HepG2 (cell line): ENCODE data around the gene RAPGEF5. TPM values are rescaled to one million over a fixed set of nuclear protein-coding genes. Genes with fewer than 3 reads are reported as not detected.

Experiments used
- ATAC-seq: fragments of 200-7000 bp; cut with Tn5 transposase; 3 replicates; pipeline ENCODE4 v1.9.1; 2020; ENCODE audit warnings: mild to moderate bottlenecking, moderate library complexity
- BruUV-seq: library from RNA; stranded (reverse); fragments of 400-500 nt; replicated peaks from 2 replicates; lab custom pipeline; 2021; lab: Mats Ljungman, UMichigan
- CTCF ChIA-PET: fragments of 300-600 bp; formaldehyde crosslinking; extraction: SDS; loops from one replicate; lab custom pipeline; 2021; ENCODE audit warnings: low total read pairs, inconsistent platforms, low intra/inter-chr PET ratio; lab: Yijun Ruan, JAX
- POLR2A ChIA-PET: fragments of 350-600 bp; sonication (Branson Sonifier 250); formaldehyde crosslinking; loops from one replicate; lab custom pipeline; 2020; ENCODE audit warnings: antibody characterized with exemption, inconsistent platforms; lab: Yijun Ruan, JAX
- DNase-seq: peaks from one replicate; pipeline ENCODE4 v3.0.0-alpha.2; 2015; ENCODE audit warnings: low spot score
- FAIRE-seq: peaks from 3 replicates; lab custom pipeline; 2011; peaks lifted over from hg19 to GRCh38; lab: Jason Lieb, UNC
- H2AFZ ChIP-seq: one replicate; pipeline ENCODE4 v1.6.1; 2011; ENCODE audit warnings: low read length, inconsistent platforms
- H3K27ac ChIP-seq: fragments of 300-600 bp; 3 replicates; pipeline ENCODE4 v1.8.0; 2011; ENCODE audit warnings: mixed run types, mild to moderate bottlenecking, mixed read lengths, low read length, inconsistent platforms; ENCODE audit not compliant: insufficient read depth; ENCODE audit errors: extremely low read length
- H3K27me3 ChIP-seq, 2 experiments: fragments of 200-600 bp in 1 of 2; 2 replicates in 1 of 2; 3 replicates in 1 of 2; pipeline versions ENCODE4 v1.6.0 to v1.8.0; 2011; ENCODE audit warnings: low read length in 2 of 2, mild to moderate bottlenecking in 2 of 2, moderate library complexity in 2 of 2, inconsistent platforms in 1 of 2; ENCODE audit not compliant: insufficient read depth in 2 of 2, control insufficient read depth in 1 of 2
- H3K36me3 ChIP-seq, 2 experiments: fragments of 200-600 bp in 1 of 2; replicated peaks in 1 of 2; 2 replicates in 1 of 2; 3 replicates in 1 of 2; pipeline versions ENCODE4 v1.5.1 to v1.8.0; 2011; ENCODE audit warnings: low read length in 2 of 2, inconsistent platforms in 1 of 2; ENCODE audit not compliant: insufficient read depth in 2 of 2, control insufficient read depth in 1 of 2
- H3K4me1 ChIP-seq: 2 replicates; pipeline ENCODE4 v1.5.1; 2012; ENCODE audit warnings: low read length, inconsistent platforms; ENCODE audit not compliant: insufficient read depth
- H3K4me2 ChIP-seq: 2 replicates; pipeline ENCODE4 v1.6.0; 2011; ENCODE audit warnings: low read depth, low read length, inconsistent platforms
- H3K4me3 ChIP-seq, 3 experiments: fragments of 200-600 bp in 1 of 3; sonication (generic), shearing (Covaris generic) in 1 of 3; replicated peaks in 1 of 3; 2 replicates each; pipeline ENCODE4 v1.5.1; 2011 to 2016; ENCODE audit warnings: low read length in 3 of 3, inconsistent platforms in 2 of 3, low read depth in 2 of 3, mild to moderate bottlenecking in 2 of 3, control low read depth in 1 of 3, mixed read lengths in 1 of 3; ENCODE audit not compliant: insufficient read depth in 1 of 3
- H3K79me2 ChIP-seq: one replicate; pipeline ENCODE4 v1.6.1; 2011; ENCODE audit warnings: low read length, inconsistent platforms; ENCODE audit not compliant: insufficient read depth
- H3K9ac ChIP-seq: 2 replicates; pipeline ENCODE4 v1.6.0; 2011; ENCODE audit warnings: mild to moderate bottlenecking, low read depth, low read length, inconsistent platforms; ENCODE audit not compliant: insufficient read depth
- H3K9me3 ChIP-seq: 2 replicates; pipeline ENCODE4 v1.5.1; 2012; ENCODE audit warnings: mild to moderate bottlenecking, low read length
- H4K20me1 ChIP-seq: 2 replicates; pipeline ENCODE4 v1.6.0; 2011; ENCODE audit warnings: inconsistent platforms, mild to moderate bottlenecking, low read length, moderate library complexity; ENCODE audit not compliant: insufficient read depth
- CENPBD1 ChIP-seq: sonication (generic); formaldehyde crosslinking; IDR thresholded peaks from 2 replicates; pipeline ENCODE4 v1.8.0; 2022; ENCODE audit warnings: missing genetic modification reagents, low read depth, mild to moderate bottlenecking, borderline replicate concordance
- DPF2 ChIP-seq: sonication (generic); formaldehyde crosslinking; IDR thresholded peaks from 2 replicates; pipeline ENCODE4 v1.4.0; 2020; ENCODE audit warnings: mild to moderate bottlenecking, low read depth, missing genetic modification reagents, borderline replicate concordance
- HOXA5 ChIP-seq: sonication (generic); formaldehyde crosslinking; IDR thresholded peaks from 2 replicates; pipeline ENCODE4 v1.4.0; 2020; ENCODE audit warnings: missing genetic modification reagents
- KAT7 ChIP-seq: IDR thresholded peaks from 2 replicates; pipeline ENCODE4 v1.6.1; 2018; ENCODE audit warnings: borderline replicate concordance, missing compliant biosample characterization
- MTA1 ChIP-seq: sonication (generic); formaldehyde crosslinking; IDR thresholded peaks from 2 replicates; pipeline ENCODE4 v1.4.0; 2020; ENCODE audit warnings: missing genetic modification reagents, mild to moderate bottlenecking, borderline replicate concordance
- TERF1 ChIP-seq: sonication (generic); formaldehyde crosslinking; IDR thresholded peaks from 2 replicates; pipeline ENCODE4 v1.8.0; 2022; ENCODE audit warnings: mild to moderate bottlenecking, missing genetic modification reagents, moderate library complexity
- ZNF138 ChIP-seq: sonication (generic); formaldehyde crosslinking; IDR thresholded peaks from 2 replicates; pipeline ENCODE4 v1.5.0; 2020; ENCODE audit warnings: mild to moderate bottlenecking, low read depth, missing genetic modification reagents
- ZNF274 ChIP-seq: sonication (generic); formaldehyde crosslinking; IDR thresholded peaks from 2 replicates; pipeline ENCODE4 v1.5.1; 2020; ENCODE audit warnings: mild to moderate bottlenecking, missing genetic modification reagents
- ZNF34 ChIP-seq: sonication (generic); formaldehyde crosslinking; IDR thresholded peaks from 2 replicates; pipeline ENCODE4 v1.4.0; 2020; ENCODE audit warnings: mild to moderate bottlenecking, missing genetic modification reagents, borderline replicate concordance
- WGBS: methylation state at CpG from one replicate; pipeline ENCODE4 v1.1.6; 2017; ENCODE audit warnings: low lambda C conversion rate; 5-methylcytosine and 5-hydroxymethylcytosine counted together
- in situ Hi-C: cut with HindIII; loops from 2 replicates; pipeline ENCODE4 v1.10.0; 2017; ENCODE audit warnings: low pct_unique_long_range_greater_than_20kb; ENCODE audit not compliant: extremely low pct_ligation_motif_present
- intact Hi-C: fragments of 100-400 bp; cut with micrococcal nuclease; formaldehyde crosslinking; loops from one replicate; pipeline ENCODE4 v1.10.0; 2022; ENCODE audit not compliant: unreplicated experiment
- polyA plus RNA-seq, 8 experiments: library from polyadenylated mRNA; depleted of rRNA in 3 of 8; stranded (reverse) in 7 of 8; unstranded in 1 of 8; fragments of >200 nt; fragmentation: Illumina TruSeq in 4 of 8; extraction: Trizol in 4 of 8; gene quantifications; 2 replicates each; pipeline versions ENCODE4 v1.2.1 to v1.2.3, GENCODE V29; 2011 to 2016; ENCODE audit warnings: low read depth in 4 of 8, missing spikeins in 1 of 8, mixed read lengths in 1 of 8; ENCODE audit not compliant: insufficient read depth in 1 of 8
- total RNA-seq, 5 experiments: library from RNA; depleted of rRNA; stranded (reverse); fragments of >200 nt; fragmentation: Illumina TruSeq; extraction: Trizol; gene quantifications; 2 replicates each; pipeline ENCODE4 v1.2.3, GENCODE V29; 2016; ENCODE audit warnings: low read depth in 1 of 5
- TF ChIP-seq, protein P1 (sequence below): fragments of 450-650 bp; IDR thresholded peaks from 2 replicates; pipeline ENCODE4 v1.6.1; 2017
- TF ChIP-seq, protein P2 (sequence below): sonication (generic); formaldehyde crosslinking; IDR thresholded peaks from 2 replicates; pipeline ENCODE4 v1.4.0; 2020; ENCODE audit warnings: mild to moderate bottlenecking, missing genetic modification reagents, borderline replicate concordance

RAPGEF5 gene
- total and polyA plus RNA-seq, 2 of the 13 experiments (the other 11 are each of a cell fraction or from before 2014, with no cell fraction given): 17.1 to 23.4 TPM

DNA sequence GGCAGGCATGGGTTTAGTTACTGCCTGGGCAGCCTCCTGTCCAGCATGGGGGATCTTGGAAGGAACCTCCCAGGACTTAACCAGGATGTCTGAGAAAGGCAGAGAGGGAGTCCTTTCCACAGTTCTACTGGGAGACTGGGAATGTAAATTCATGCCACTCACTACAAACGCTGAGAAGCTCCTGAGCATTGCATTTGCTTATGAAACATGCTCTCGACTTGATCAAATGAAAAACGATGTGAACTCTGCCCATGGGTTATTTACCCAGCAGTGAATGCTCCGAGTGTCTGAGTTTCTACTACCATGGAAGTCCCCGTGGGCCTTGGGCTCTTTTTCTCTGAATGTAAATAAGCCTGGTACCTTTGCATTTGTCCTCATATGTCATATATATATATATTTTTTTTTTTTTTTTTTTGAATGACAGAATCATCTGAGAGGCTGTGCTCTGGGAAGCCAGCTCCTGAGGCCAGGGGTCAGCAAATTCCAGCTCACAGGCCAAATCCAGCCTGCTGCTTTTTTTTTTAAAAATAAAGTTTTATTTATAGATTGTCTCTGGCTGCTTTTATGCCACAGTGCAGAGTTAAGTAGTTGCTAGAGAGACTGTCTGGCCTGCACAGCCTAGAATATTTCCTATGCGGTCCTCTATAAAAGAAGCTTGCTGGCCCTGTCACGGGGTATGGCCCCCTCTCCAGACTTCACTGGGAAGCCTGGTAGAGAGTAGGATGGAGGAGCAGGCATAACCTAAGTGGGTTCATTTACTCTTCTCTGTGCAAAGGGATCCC, 21.4 kb upstream of the RAPGEF5 start:
- ChIA-PET CTCF (no interaction called here), POLR2A (interaction anchor here (0.6 to 4.5 kb wide), 6 partner anchors 17 to 373 kb away, joined by 3 to 26 read pairs (median 4); partner anchors contain the start of gene RAPGEF5)
- Histone ChIP-seq H2AFZ (peak overlapping the region; percentile 67), H3K4me2 (peak overlapping the region; percentile 82), H3K36me3 (no peaks in the 10 kb centered on the region), H3K9me3 (no peaks in the 10 kb centered on the region), H3K4me1 (peaks cover 57% of the 10 kb centered on the region), H4K20me1 (no peaks in the 10 kb centered on the region), H3K79me2 (no peaks in the 10 kb centered on the region), H3K4me3 (peak overlapping the region in 1 of 3 experiments; percentile 46; a peak in 2 of 6 replicates), H3K27me3 (no peaks in the 10 kb centered on the region), H3K9ac (peak overlapping the region; percentile 64), H3K27ac (peak overlapping the region; percentile 81)
- no TSS peak for BruUV-seq
- FAIRE-seq (peak; percentile 87), DNase-seq (peak; percentile 96), ATAC-seq (peak; percentile 99)
- in situ Hi-C loops: no loop called here
- intact Hi-C loops: loop anchor here (1.0 to 2.0 kb wide), 4 partner anchors 19 to 64 kb away; no protein-coding TSS in a partner anchor
- WGBS: 22% methylated on average over 7 of the region's 7 CpGs
- no peak for TF ChIP-seq TERF1
- TF ChIP-seq, protein P1, sequence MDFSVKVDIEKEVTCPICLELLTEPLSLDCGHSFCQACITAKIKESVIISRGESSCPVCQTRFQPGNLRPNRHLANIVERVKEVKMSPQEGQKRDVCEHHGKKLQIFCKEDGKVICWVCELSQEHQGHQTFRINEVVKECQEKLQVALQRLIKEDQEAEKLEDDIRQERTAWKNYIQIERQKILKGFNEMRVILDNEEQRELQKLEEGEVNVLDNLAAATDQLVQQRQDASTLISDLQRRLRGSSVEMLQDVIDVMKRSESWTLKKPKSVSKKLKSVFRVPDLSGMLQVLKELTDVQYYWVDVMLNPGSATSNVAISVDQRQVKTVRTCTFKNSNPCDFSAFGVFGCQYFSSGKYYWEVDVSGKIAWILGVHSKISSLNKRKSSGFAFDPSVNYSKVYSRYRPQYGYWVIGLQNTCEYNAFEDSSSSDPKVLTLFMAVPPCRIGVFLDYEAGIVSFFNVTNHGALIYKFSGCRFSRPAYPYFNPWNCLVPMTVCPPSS: no peak
- no peak for TF ChIP-seq MTA1
- no peak for TF ChIP-seq CENPBD1 (CRISPR knock-in tag)
- TF ChIP-seq KAT7 (CRISPR knock-in tag): no peak
- TF ChIP-seq ZNF274 (CRISPR knock-in tag): no peak
- TF ChIP-seq ZNF34: no peak
- TF ChIP-seq DPF2 (CRISPR knock-in tag): no peak
- TF ChIP-seq HOXA5 (CRISPR knock-in tag): 0 out of 2 replicates have a peak, but pooled peaks have one; percentile 62
- no peak for TF ChIP-seq ZNF138 (CRISPR knock-in tag)
- TF ChIP-seq, protein P2, sequence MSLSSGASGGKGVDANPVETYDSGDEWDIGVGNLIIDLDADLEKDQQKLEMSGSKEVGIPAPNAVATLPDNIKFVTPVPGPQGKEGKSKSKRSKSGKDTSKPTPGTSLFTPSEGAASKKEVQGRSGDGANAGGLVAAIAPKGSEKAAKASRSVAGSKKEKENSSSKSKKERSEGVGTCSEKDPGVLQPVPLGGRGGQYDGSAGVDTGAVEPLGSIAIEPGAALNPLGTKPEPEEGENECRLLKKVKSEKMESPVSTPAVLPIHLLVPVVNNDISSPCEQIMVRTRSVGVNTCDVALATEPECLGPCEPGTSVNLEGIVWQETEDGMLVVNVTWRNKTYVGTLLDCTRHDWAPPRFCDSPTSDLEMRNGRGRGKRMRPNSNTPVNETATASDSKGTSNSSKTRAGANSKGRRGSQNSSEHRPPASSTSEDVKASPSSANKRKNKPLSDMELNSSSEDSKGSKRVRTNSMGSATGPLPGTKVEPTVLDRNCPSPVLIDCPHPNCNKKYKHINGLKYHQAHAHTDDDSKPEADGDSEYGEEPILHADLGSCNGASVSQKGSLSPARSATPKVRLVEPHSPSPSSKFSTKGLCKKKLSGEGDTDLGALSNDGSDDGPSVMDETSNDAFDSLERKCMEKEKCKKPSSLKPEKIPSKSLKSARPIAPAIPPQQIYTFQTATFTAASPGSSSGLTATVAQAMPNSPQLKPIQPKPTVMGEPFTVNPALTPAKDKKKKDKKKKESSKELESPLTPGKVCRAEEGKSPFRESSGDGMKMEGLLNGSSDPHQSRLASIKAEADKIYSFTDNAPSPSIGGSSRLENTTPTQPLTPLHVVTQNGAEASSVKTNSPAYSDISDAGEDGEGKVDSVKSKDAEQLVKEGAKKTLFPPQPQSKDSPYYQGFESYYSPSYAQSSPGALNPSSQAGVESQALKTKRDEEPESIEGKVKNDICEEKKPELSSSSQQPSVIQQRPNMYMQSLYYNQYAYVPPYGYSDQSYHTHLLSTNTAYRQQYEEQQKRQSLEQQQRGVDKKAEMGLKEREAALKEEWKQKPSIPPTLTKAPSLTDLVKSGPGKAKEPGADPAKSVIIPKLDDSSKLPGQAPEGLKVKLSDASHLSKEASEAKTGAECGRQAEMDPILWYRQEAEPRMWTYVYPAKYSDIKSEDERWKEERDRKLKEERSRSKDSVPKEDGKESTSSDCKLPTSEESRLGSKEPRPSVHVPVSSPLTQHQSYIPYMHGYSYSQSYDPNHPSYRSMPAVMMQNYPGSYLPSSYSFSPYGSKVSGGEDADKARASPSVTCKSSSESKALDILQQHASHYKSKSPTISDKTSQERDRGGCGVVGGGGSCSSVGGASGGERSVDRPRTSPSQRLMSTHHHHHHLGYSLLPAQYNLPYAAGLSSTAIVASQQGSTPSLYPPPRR (CRISPR knock-in tag): no peak; the same call in 1 of the 2 replicates
